Neuronal stem cell (in vitro differentiated cells): ENCODE results near the gene PNMT.

Experiments used
- DNase-seq: peaks from one replicate; pipeline ENCODE4 v3.0.0-alpha.2; 2013; ENCODE audit warnings: low spot score
- H2AFZ ChIP-seq: one replicate; pipeline ENCODE4 v1.6.1; 2013; ENCODE audit warnings: mild to moderate bottlenecking, low read length, inconsistent platforms
- H2AK5ac ChIP-seq: 2 replicates; pipeline ENCODE4 v1.6.1; 2013; ENCODE audit warnings: low read depth, mild to moderate bottlenecking, inconsistent platforms, low read length, moderate library complexity, mixed read lengths
- H2BK120ac ChIP-seq: 2 replicates; pipeline ENCODE4 v1.6.1; 2013; ENCODE audit warnings: low read depth, mild to moderate bottlenecking, inconsistent platforms, low read length, moderate library complexity, mixed read lengths
- H2BK12ac ChIP-seq: one replicate; pipeline ENCODE4 v1.6.1; 2013; ENCODE audit warnings: low read length, inconsistent platforms
- H2BK15ac ChIP-seq: 2 replicates; pipeline ENCODE4 v1.6.1; 2013; ENCODE audit warnings: mild to moderate bottlenecking, low read length, inconsistent platforms, mixed read lengths
- H2BK5ac ChIP-seq: one replicate; pipeline ENCODE4 v1.6.1; 2013; ENCODE audit warnings: inconsistent platforms, mild to moderate bottlenecking, low read length, moderate library complexity
- H3K14ac ChIP-seq: one replicate; pipeline ENCODE4 v1.6.1; 2013; ENCODE audit warnings: low read length, inconsistent platforms
- H3K18ac ChIP-seq: 2 replicates; pipeline ENCODE4 v1.6.1; 2013; ENCODE audit warnings: low read length, inconsistent platforms
- H3K23ac ChIP-seq: 2 replicates; pipeline ENCODE4 v1.6.1; 2013; ENCODE audit warnings: low read depth, mild to moderate bottlenecking, mixed read lengths, low read length, inconsistent platforms; ENCODE audit not compliant: poor library complexity
- H3K27ac ChIP-seq: replicated peaks from 3 replicates; pipeline ENCODE4 v1.5.1; 2013; ENCODE audit warnings: low read length, inconsistent platforms
- H3K27me3 ChIP-seq, 3 experiments: 2 replicates each; pipeline ENCODE4 v1.6.1; 2013; ENCODE audit warnings: low read length in 3 of 3, mild to moderate bottlenecking in 2 of 3, inconsistent platforms in 1 of 3, low read depth in 1 of 3, mixed read lengths in 1 of 3, moderate library complexity in 1 of 3; ENCODE audit not compliant: control insufficient read depth in 3 of 3, insufficient read depth in 3 of 3
- H3K36me3 ChIP-seq, 2 donors: replicated peaks in 1 of 2; 2 replicates each; pipeline ENCODE4 v1.6.1; 2013; ENCODE audit warnings: low read length in 2 of 2; ENCODE audit not compliant: control insufficient read depth in 2 of 2, insufficient read depth in 2 of 2
- H3K4ac ChIP-seq: 2 replicates; pipeline ENCODE4 v1.6.1; 2013; ENCODE audit warnings: inconsistent platforms, mild to moderate bottlenecking, low read length, moderate library complexity
- H3K4me1 ChIP-seq, 2 donors: 1 replicate in 1 of 2; 2 replicates in 1 of 2; pipeline ENCODE4 v1.6.1; 2013; ENCODE audit warnings: low read length in 2 of 2, low read depth in 1 of 2; ENCODE audit not compliant: control insufficient read depth in 2 of 2, insufficient read depth in 1 of 2
- H3K4me2 ChIP-seq: one replicate; pipeline ENCODE4 v1.6.1; 2013; ENCODE audit warnings: mild to moderate bottlenecking, low read length, inconsistent platforms; ENCODE audit not compliant: insufficient read depth, poor library complexity, severe bottlenecking
- H3K4me3 ChIP-seq, 2 donors: 2 replicates each; pipeline ENCODE4 v1.5.1; 2013; ENCODE audit warnings: low read length in 2 of 2, mild to moderate bottlenecking in 2 of 2, inconsistent platforms in 1 of 2, moderate library complexity in 1 of 2
- H3K79me1 ChIP-seq: one replicate; pipeline ENCODE4 v1.6.1; 2013; ENCODE audit warnings: low read depth, mild to moderate bottlenecking, inconsistent platforms, low read length, moderate library complexity
- H3K9ac ChIP-seq: one replicate; pipeline ENCODE4 v1.6.1; 2013; ENCODE audit warnings: mild to moderate bottlenecking, low read depth, low read length, inconsistent platforms; ENCODE audit not compliant: poor library complexity
- H3K9me3 ChIP-seq, 2 donors: replicated peaks in 1 of 2; 2 replicates each; pipeline versions ENCODE3 to v1.6.1; 2013; ENCODE audit warnings: low read length in 2 of 2, mild to moderate bottlenecking in 2 of 2, inconsistent platforms in 1 of 2, low read depth in 1 of 2, mixed read lengths in 1 of 2, moderate library complexity in 1 of 2; ENCODE audit not compliant: control insufficient read depth in 2 of 2, insufficient read depth in 1 of 2
- H4K8ac ChIP-seq: one replicate; pipeline ENCODE4 v1.6.1; 2013; ENCODE audit warnings: low read depth, mild to moderate bottlenecking, inconsistent platforms, low read length, moderate library complexity
- H4K91ac ChIP-seq: one replicate; pipeline ENCODE4 v1.6.1; 2013; ENCODE audit warnings: low read length, low read depth, mild to moderate bottlenecking, inconsistent platforms; ENCODE audit not compliant: poor library complexity
- WGBS, 2 donors: extraction: QIAGEN DNeasy Blood & Tissue Kit; methylation state at CpG; one replicate each; pipeline ENCODE4 v1.1.7; 2013; ENCODE audit warnings: missing lambda C conversion rate in 2 of 2, mixed read lengths in 1 of 2; ENCODE audit not compliant: insufficient read length in 2 of 2, insufficient replicate concordance in 1 of 2; ENCODE audit errors: extremely low coverage in 2 of 2; 5-methylcytosine and 5-hydroxymethylcytosine counted together

Gene PNMT

DNA sequence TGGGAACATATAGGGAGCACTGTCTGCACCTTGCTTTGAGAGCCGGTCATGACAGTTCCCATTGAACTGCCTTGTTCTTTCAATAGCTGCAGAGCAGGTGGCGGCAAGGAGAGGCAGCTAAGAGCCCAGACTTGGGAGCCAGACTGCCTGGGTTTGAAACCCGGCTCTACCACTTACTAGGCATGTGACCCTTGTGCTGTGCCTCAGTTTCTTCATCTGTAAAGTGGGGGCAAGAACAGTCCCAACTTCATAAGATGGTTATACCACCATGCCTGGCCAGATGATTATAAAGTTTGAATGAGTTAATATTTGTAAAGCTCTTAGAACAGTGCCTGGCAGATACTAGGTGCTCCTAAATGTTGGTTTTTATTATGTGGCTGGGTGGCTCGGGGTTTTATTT lies 46.0 kb downstream of the PNMT start:
- H2AFZ ChIP-seq = no peak overlapping the region
- no peak overlapping the region for H2BK120ac ChIP-seq
- no peak overlapping the region for H2BK15ac ChIP-seq
- no peaks in the 10 kb centered on the region for H3K4me1 ChIP-seq
- no peak overlapping the region for H3K14ac ChIP-seq
- no peak overlapping the region for H3K4me2 ChIP-seq
- no peak overlapping the region for H3K4me3 ChIP-seq
- DNase-seq = no peak
- no peak overlapping the region for H2BK5ac ChIP-seq
- no peaks in the 10 kb centered on the region for H3K9me3 ChIP-seq
- H4K91ac ChIP-seq = no peak overlapping the region
- WGBS, 2 donors = no CpG with 5 or more reads among the region's 4 CpGs
- H3K23ac ChIP-seq = no peak overlapping the region
- H2AK5ac ChIP-seq = no peak overlapping the region
- H4K8ac ChIP-seq = no peak overlapping the region
- no peak overlapping the region for H3K18ac ChIP-seq
- H3K27me3 ChIP-seq = no peaks in the 10 kb centered on the region
- peaks cover 57 to 87% of the 10 kb centered on the region in 2 donors for H3K36me3 ChIP-seq
- H3K4ac ChIP-seq = no peak overlapping the region
- no peak overlapping the region for H3K27ac ChIP-seq
- peaks cover 8% of the 10 kb centered on the region for H3K79me1 ChIP-seq
- H2BK12ac ChIP-seq = no peak overlapping the region
- H3K9ac ChIP-seq = no peak overlapping the region

DNA sequence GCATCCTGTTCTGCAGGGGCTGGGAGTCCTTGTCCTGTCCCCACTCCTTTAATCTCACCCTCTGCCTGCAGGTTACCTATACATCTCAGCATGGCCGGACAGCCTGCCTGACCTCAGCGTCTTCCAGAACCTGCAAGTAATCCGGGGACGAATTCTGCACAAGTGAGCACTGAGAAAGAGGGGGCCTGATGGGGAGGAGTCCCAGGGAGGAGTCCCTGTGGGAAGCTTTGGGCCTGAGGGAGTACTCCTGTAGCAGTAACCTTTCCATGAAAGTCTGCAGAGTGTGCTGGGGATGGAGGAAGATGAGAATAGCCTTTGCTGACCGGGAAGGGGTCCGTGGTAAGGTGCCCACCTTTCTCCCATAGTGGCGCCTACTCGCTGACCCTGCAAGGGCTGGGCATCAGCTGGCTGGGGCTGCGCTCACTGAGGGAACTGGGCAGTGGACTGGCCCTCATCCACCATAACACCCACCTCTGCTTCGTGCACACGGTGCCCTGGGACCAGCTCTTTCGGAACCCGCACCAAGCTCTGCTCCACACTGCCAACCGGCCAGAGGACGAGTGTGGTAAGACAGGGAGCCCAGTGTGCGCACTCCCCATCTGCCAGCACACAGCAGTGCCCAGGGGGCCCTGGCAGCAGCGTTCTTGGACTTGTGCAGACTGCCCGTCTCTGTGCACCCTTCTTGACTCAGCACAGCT lies 47.3 kb downstream of the PNMT start:
- Histone ChIP-seq H3K9ac (no peak overlapping the region), H2BK120ac (no peak overlapping the region), H3K18ac (no peak overlapping the region), H3K36me3 (peaks cover 56 to 87% of the 10 kb centered on the region in 2 donors), H3K27me3 (no peaks in the 10 kb centered on the region), H4K8ac (no peak overlapping the region), H3K4me1 (no peaks in the 10 kb centered on the region), H2BK15ac (no peak overlapping the region), H4K91ac (no peak overlapping the region), H3K4me3 (no peak overlapping the region), H2BK5ac (no peak overlapping the region), H3K14ac (no peak overlapping the region), H2AFZ (no peak overlapping the region), H3K9me3 (no peaks in the 10 kb centered on the region), H3K27ac (no peak overlapping the region), H3K79me1 (peaks cover 5% of the 10 kb centered on the region), H3K4ac (no peak overlapping the region), H3K23ac (no peak overlapping the region), H3K4me2 (no peak overlapping the region), H2AK5ac (no peak overlapping the region), H2BK12ac (no peak overlapping the region)
- no peak for DNase-seq
- WGBS, 2 donors = no CpG with 5 or more reads among the region's 18 CpGs

DNA sequence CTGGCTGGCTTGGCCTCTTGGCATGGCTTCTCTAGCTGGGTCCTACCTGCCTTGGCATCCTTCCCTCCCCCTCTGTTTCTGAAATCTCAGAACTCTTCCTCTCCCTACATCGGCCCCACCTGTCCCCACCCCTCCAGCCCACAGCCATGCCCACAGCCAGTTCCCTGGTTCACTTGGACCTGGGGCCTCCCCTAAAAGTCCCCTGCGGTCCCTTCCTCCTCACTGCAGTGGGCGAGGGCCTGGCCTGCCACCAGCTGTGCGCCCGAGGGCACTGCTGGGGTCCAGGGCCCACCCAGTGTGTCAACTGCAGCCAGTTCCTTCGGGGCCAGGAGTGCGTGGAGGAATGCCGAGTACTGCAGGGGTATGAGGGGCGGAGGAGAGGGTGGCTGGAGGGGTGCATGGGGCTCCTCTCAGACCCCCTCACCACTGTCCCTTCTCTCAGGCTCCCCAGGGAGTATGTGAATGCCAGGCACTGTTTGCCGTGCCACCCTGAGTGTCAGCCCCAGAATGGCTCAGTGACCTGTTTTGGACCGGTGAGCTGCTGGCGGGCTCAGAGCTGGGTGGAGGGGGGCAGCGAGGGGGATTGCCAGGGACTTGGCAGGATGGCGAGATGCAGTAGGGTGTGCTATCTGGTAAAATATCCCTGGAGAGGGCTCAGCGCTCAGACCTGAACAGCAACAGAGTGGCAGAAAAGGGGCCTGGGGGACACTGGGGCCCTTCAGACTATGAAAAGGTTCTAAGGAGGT lies 48.0 kb downstream of the PNMT start:
- H3K18ac ChIP-seq = no peak overlapping the region
- no CpG with 5 or more reads among the region's 15 CpGs for WGBS, 2 donors

DNA sequence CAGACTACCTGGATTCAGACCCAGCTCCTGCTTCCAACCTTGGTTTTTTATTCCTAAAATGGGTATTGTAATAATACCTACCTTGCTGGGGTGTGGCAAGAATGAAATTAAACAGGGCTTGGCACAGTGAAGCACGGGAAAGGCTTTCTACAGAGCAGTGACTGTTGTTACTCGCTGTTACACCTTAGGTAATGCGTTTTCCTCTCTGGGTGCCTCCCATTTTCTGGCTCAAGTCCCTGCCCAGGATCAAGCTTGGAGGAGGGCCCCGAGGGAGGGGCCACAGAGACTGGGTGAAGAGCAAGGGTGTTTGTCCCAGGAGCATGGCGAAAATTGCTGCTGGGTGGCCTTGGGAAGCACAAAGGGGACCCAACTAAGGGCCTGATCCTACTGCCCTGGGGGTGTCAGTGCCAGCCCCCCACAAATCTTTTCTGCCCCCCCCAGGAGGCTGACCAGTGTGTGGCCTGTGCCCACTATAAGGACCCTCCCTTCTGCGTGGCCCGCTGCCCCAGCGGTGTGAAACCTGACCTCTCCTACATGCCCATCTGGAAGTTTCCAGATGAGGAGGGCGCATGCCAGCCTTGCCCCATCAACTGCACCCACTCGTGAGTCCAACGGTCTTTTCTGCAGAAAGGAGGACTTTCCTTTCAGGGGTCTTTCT lies 48.8 kb downstream of the PNMT start:
- H4K8ac ChIP-seq = no peak overlapping the region
- H3K4me1 ChIP-seq = no peaks in the 10 kb centered on the region
- no peak overlapping the region for H2BK5ac ChIP-seq
- H2AFZ ChIP-seq = no peak overlapping the region
- no peak overlapping the region for H3K4me3 ChIP-seq
- no peak overlapping the region for H2BK12ac ChIP-seq
- H3K9me3 ChIP-seq = no peaks in the 10 kb centered on the region
- no peak overlapping the region for H2BK120ac ChIP-seq
- H3K23ac ChIP-seq = peak overlapping the region; percentile 98
- H3K27ac ChIP-seq = no peak overlapping the region
- H3K14ac ChIP-seq = no peak overlapping the region
- H3K18ac ChIP-seq = no peak overlapping the region
- H3K9ac ChIP-seq = no peak overlapping the region
- H3K36me3 ChIP-seq = peaks cover 53 to 88% of the 10 kb centered on the region in 2 donors
- H2AK5ac ChIP-seq = no peak overlapping the region
- DNase-seq = no peak
- no peak overlapping the region for H4K91ac ChIP-seq
- no peak overlapping the region for H3K4me2 ChIP-seq
- no CpG with 5 or more reads among the region's 11 CpGs for WGBS, 2 donors
- H3K27me3 ChIP-seq = no peaks in the 10 kb centered on the region
- H3K79me1 ChIP-seq = peaks cover 5% of the 10 kb centered on the region
- H2BK15ac ChIP-seq = no peak overlapping the region
- no peak overlapping the region for H3K4ac ChIP-seq

More for the DNA sequence above, 48.0 kb downstream of the PNMT start:
- Histone ChIP-seq H2BK15ac (no peak overlapping the region), H2BK12ac (no peak overlapping the region), H4K8ac (no peak overlapping the region), H3K4me3 (no peak overlapping the region), H3K4me2 (no peak overlapping the region), H3K27me3 (no peaks in the 10 kb centered on the region), H2BK5ac (no peak overlapping the region), H3K79me1 (peaks cover 5% of the 10 kb centered on the region), H3K14ac (no peak overlapping the region), H3K9me3 (no peaks in the 10 kb centered on the region), H3K9ac (peak overlapping the region; percentile 70), H2AFZ (no peak overlapping the region), H3K4me1 (no peaks in the 10 kb centered on the region), H4K91ac (no peak overlapping the region), H2AK5ac (no peak overlapping the region), H3K36me3 (peaks cover 57 to 88% of the 10 kb centered on the region in 2 donors), H2BK120ac (no peak overlapping the region), H3K4ac (no peak overlapping the region), H3K23ac (peak overlapping the region; percentile 98), H3K27ac (no peak overlapping the region)
- DNase-seq = no peak
